Cardiac ventricle fibroblast (primary cell): ENCODE results near the gene NRG4. TPM values are rescaled to one million over a fixed set of nuclear protein-coding genes. Genes with fewer than 3 reads are reported as not detected.

Source experiments
- total RNA-seq: library from RNA; depleted of rRNA; stranded (reverse); fragments of >200 nt; gene quantifications from 2 replicates; pipeline ENCODE4 v1.2.3, GENCODE V29; 2015

Gene NRG4, protein sequence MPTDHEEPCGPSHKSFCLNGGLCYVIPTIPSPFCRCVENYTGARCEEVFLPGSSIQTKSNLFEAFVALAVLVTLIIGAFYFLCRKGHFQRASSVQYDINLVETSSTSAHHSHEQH
- 0.68 TPM in 1 of 2 replicates, not detected in the other for total RNA-seq

DNA sequence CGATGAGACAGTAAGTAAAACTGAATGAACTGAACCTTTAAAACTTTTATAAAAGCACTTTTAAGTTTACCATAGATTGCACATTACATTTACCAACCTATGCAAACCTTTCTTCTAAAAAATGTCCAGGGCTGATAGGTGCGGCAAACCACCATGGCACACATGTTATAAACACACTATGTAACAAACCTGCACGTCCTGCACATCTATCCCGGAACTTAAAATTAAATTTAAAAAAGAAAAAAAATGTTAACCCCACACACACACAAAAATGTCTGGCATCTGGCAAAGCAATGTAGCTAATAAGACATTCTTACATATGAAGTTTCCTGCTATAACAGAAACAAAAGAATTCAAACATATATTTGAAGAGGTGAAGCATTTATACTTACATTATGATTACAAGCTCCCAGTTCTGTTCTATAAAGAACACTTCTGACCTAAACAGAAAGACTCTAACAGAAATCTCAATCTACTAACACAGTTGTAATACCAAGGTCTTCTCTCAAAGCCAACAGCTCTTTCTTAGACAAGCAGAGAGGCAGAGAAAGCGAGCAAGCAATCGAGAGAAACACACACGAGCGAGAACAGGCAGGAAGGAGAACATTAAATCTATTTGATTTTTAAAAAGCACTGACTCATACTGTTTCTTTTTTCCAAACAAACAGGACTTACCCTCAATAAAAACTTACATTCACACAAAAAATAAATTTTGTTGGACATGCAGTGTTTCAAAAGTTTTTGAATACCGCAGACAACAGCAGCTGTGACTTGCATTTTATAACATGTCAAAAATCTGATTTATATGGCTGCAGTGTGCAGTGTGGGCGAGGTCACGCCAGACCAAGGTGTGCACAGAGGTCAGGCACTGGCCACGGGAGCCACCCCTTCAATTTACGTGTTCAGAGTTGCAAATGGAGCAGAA lies at the start of gene NRG4:
NRG4 (minus strand) TSS at position 798 of the 925 bp plus-strand sequence. CDS start 1,194 bp downstream, outside the sequence.

DNA sequence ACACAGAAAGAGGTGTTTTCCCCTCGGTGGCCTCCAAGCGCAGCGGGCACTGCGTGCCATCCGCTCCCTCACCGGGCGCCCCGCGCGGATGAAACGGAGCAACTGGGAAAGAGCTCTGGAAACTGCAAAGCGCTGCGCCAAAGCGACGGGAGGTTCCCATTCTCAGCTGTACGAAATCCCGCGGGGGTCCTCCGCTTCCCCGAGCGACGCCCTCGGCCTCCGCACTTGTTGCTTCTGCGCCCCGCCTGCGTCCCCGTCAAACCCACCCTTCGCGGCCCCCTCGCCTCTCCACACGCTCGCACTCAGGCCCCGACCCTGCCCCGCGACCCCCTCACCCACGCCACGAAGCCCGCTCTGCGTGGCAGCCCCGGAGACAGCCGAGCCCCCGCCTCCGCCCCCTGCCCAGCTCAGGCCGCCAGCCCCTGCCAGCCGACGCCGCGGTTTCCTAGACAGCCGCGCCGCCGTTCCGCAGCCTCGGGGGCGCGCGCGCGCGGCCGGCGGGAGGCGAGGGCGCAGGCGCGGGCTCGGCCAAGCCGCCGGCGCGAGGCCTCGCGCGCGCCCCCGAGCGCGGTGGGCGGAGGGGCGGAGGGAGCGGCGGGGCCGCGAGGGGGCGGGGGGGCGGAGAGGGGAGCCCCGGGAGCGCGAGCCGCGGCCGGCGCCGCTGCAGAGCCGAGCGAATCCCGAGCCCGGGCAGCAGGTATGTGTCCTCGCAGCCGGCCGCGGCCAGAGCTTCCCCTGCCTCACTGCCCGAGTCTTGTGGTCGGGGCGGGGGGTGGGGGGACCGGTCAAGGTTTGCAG lies 47.3 kb upstream of the NRG4 start, which contains the start of gene TMEM266:
TMEM266 (plus strand) TSS at position 666 of the 798 bp plus-strand sequence. CDS start 74,279 bp downstream, outside the sequence.

DNA sequence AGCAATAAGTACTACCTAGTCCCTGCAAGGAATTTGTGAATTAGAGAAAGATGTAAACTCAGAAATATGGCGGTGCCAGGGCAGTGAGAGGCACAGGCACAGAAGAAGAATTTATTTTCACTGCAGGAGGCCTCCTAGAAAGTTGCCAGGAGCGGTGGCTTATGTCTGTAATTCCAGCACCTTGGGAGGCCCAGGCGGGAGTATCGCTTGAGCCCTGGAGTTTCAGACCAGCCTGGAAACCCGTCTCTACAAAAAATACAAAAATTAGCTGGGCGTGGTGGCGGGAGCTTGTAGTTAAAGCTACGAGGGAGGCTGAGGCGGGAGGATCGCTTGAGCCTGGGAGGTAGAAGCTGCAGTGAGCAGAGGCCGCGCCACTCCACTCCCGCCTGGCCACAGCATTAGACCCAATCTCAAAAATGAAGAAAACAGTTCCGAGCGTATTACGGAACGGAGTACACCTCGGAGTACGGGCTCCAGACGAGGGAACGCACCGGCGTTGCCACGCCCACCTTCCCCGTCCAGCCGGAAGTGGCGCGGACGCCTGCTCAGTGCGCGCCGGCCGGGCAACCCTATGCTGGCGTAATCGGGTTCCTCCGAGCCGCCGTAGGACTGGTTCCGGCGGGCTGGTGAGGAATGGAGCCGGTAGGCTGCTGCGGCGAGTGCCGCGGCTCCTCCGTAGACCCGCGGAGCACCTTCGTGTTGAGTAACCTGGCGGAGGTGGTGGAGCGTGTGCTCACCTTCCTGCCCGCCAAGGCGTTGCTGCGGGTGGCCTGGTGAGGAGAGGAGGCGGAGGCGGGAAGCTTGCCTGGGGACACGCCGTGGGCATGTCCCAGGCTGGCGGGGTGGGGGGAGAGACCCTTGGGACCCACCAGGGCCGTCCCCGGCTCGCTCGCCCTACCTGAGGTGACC lies 108.6 kb downstream of the NRG4 start, which contains the start of gene FBXO22:
FBXO22 (plus strand) TSS at position 548 of the 909 bp plus-strand sequence; CDS start at position 634, 86 bp downstream.

Other genes with a start within 250 kb of the NRG4 start
- 32.5 and 36.4 TPM in 2 replicates for gene UBE2Q2, start 169.0 kb downstream of the NRG4 start, total RNA-seq
- gene FBXO22, start 108.5 kb downstream of the NRG4 start, total RNA-seq, result 16.1 and 25.3 TPM in 2 replicates
- not detected in 2 replicates for gene TMEM266, start 47.6 kb upstream of the NRG4 start, total RNA-seq